GM23338 (cell line): Measurements from ENCODE around the gene ABHD12. TPM values are rescaled to one million over a fixed set of nuclear protein-coding genes. Genes with fewer than 3 reads are reported as not detected.

Experiments
- ATAC-seq: fragments of 200-7000 bp; cut with Tn5 transposase; 3 replicates; pipeline ENCODE4 v1.9.1; 2020
- DNase-seq: peaks from one replicate; pipeline ENCODE4 v3.0.0-alpha.2; 2015; ENCODE audit warnings: low spot score
- H2AFZ ChIP-seq: fragments of 200-600 bp; sonication (generic); 2 replicates; pipeline ENCODE4 v1.8.0; 2016; ENCODE audit warnings: antibody characterized with exemption, mild to moderate bottlenecking, moderate library complexity
- H3F3A ChIP-seq: fragments of 200-600 bp; sonication (generic); replicated peaks from 2 replicates; pipeline ENCODE4 v1.8.0; 2017; ENCODE audit warnings: antibody characterized with exemption, mixed run types, low read depth
- H3K27ac ChIP-seq: fragments of 200-600 bp; sonication (generic); 2 replicates; pipeline ENCODE4 v1.6.1; 2016; ENCODE audit warnings: low read depth
- H3K27me3 ChIP-seq: fragments of 200-600 bp; sonication (generic); 2 replicates; pipeline ENCODE4 v1.8.0; 2016; ENCODE audit warnings: mild to moderate bottlenecking, mixed run types, moderate library complexity; ENCODE audit not compliant: insufficient read depth
- H3K36me3 ChIP-seq: fragments of 200-600 bp; sonication (generic); 2 replicates; pipeline ENCODE4 v1.8.0; 2016; ENCODE audit warnings: mild to moderate bottlenecking; ENCODE audit not compliant: insufficient read depth
- H3K4me1 ChIP-seq: fragments of 200-600 bp; sonication (generic); 2 replicates; pipeline ENCODE4 v1.8.0; 2016; ENCODE audit warnings: mild to moderate bottlenecking, moderate library complexity; ENCODE audit not compliant: insufficient read depth
- H3K4me2 ChIP-seq: fragments of 200-600 bp; sonication (generic); 2 replicates; pipeline ENCODE4 v1.7.1; 2017; ENCODE audit warnings: mixed run types
- H3K4me3 ChIP-seq: fragments of 200-600 bp; sonication (generic); 2 replicates; pipeline ENCODE4 v1.6.1; 2016; ENCODE audit warnings: mixed run types
- H3K79me2 ChIP-seq: fragments of 200-600 bp; sonication (generic); replicated peaks from 2 replicates; pipeline ENCODE4 v1.8.0; 2017; ENCODE audit warnings: mild to moderate bottlenecking; ENCODE audit not compliant: insufficient read depth
- H3K9me2 ChIP-seq: fragments of 200-600 bp; sonication (generic); 2 replicates; pipeline ENCODE4 v1.8.0; 2017; ENCODE audit not compliant: insufficient read depth
- H4K20me1 ChIP-seq: fragments of 200-600 bp; sonication (generic); replicated peaks from 2 replicates; pipeline ENCODE4 v1.8.0; 2017; ENCODE audit warnings: mild to moderate bottlenecking; ENCODE audit not compliant: insufficient read depth
- H3K27ac Mint-ChIP-seq: 2 replicates; pipeline ENCODE4 v1.8.0; 2020; ENCODE audit warnings: inconsistent platforms, mild to moderate bottlenecking, moderate library complexity, mixed read lengths
- H3K27me3 Mint-ChIP-seq: 3 replicates; pipeline ENCODE4 v1.8.0; 2022; ENCODE audit warnings: low read depth, mild to moderate bottlenecking, moderate library complexity, mixed read lengths, inconsistent platforms; ENCODE audit not compliant: insufficient read depth, poor library complexity
- H3K36me3 Mint-ChIP-seq: 3 replicates; pipeline ENCODE4 v1.8.0; 2021; ENCODE audit warnings: low read depth, mild to moderate bottlenecking, inconsistent platforms, moderate library complexity, mixed read lengths
- H3K4me1 Mint-ChIP-seq: 3 replicates; pipeline ENCODE4 v1.8.0; 2020; ENCODE audit warnings: mild to moderate bottlenecking, inconsistent platforms, mixed read lengths
- H3K4me3 Mint-ChIP-seq: 3 replicates; pipeline ENCODE4 v1.8.0; 2021; ENCODE audit warnings: moderate library complexity, mild to moderate bottlenecking, inconsistent platforms, mixed read lengths
- H3K9me3 Mint-ChIP-seq: 3 replicates; pipeline ENCODE4 v1.8.0; 2020; ENCODE audit warnings: moderate library complexity, mild to moderate bottlenecking, inconsistent platforms, mixed read lengths
- CREB1 ChIP-seq: fragments of 250-450 bp; sonication (Bioruptor Pico); IDR thresholded peaks from 2 replicates; pipeline ENCODE4 v1.5.0; 2020; ENCODE audit warnings: low read depth, mild to moderate bottlenecking, moderate library complexity
- CTCF ChIP-seq, 2 experiments: fragments of 200-600 bp in 1 of 2; sonication (generic) in 1 of 2; conservative IDR thresholded peaks; 2 replicates each; pipeline versions ENCODE4 v1.5.1 to v1.6.1; 2016 to 2017; ENCODE audit warnings: antibody characterized with exemption in 2 of 2, low read depth in 2 of 2, mild to moderate bottlenecking in 2 of 2, moderate library complexity in 1 of 2
- EZH2 ChIP-seq: fragments of 200-600 bp; sonication (generic); IDR thresholded peaks from one replicate; pipeline ENCODE4 v1.8.0; 2017; ENCODE audit warnings: antibody characterized with exemption, mild to moderate bottlenecking, low read depth; ENCODE audit not compliant: unreplicated experiment
- EZH2phosphoT487 ChIP-seq: fragments of 200-600 bp; sonication (generic); IDR thresholded peaks from one replicate; pipeline ENCODE4 v1.8.1; 2018; ENCODE audit warnings: antibody characterized with exemption; ENCODE audit not compliant: unreplicated experiment
- JUNB ChIP-seq: IDR thresholded peaks from one replicate; pipeline ENCODE4 v1.6.1; 2016; ENCODE audit warnings: antibody characterized with exemption; ENCODE audit not compliant: unreplicated experiment
- NANOG ChIP-seq: IDR thresholded peaks from 2 replicates; pipeline ENCODE4 v1.6.1; 2016; ENCODE audit warnings: antibody characterized with exemption, borderline replicate concordance
- POLR2AphosphoS5 ChIP-seq: IDR thresholded peaks from 2 replicates; pipeline ENCODE4 v1.6.1; 2016; ENCODE audit warnings: antibody characterized with exemption, low read depth
- STAT1 ChIP-seq: IDR thresholded peaks from one replicate; pipeline ENCODE4 v1.6.1; 2016; ENCODE audit warnings: antibody characterized with exemption; ENCODE audit not compliant: unreplicated experiment
- ZNF114 ChIP-seq: fragments of 250-450 bp; sonication (Bioruptor Pico); IDR thresholded peaks from 2 replicates; pipeline ENCODE4 v1.5.0; 2020; ENCODE audit warnings: mild to moderate bottlenecking, moderate library complexity
- ZNF331 ChIP-seq: fragments of 250-450 bp; sonication (Bioruptor Pico); IDR thresholded peaks from 2 replicates; pipeline ENCODE4 v1.5.0; 2020; ENCODE audit warnings: low read depth, mild to moderate bottlenecking, moderate library complexity
- polyA plus RNA-seq: library from polyadenylated mRNA; unstranded; fragments of >200 nt; fragmentation: Nextera tagmentation; extraction: Ambion mirVana; gene quantifications from 2 replicates; pipeline ENCODE4 v1.2.1, GENCODE V29; 2016
- total RNA-seq: library from RNA; depleted of rRNA; stranded (reverse); fragments of >200 nt; shearing (Covaris generic); gene quantifications from 2 replicates; pipeline ENCODE4 v1.2.3, GENCODE V29; 2014
- TF ChIP-seq, protein P1 (sequence below): fragments of 250-450 bp; sonication (Bioruptor Pico); IDR thresholded peaks from 2 replicates; pipeline ENCODE4 v1.5.0; 2020; ENCODE audit warnings: mild to moderate bottlenecking, moderate library complexity
- TF ChIP-seq, protein P2 (sequence below): IDR thresholded peaks from 2 replicates; pipeline ENCODE4 v1.6.1; 2016; ENCODE audit warnings: antibody characterized with exemption
- TF ChIP-seq, protein P3 (sequence below): IDR thresholded peaks from one replicate; pipeline ENCODE4 v1.6.1; 2018; ENCODE audit warnings: antibody characterized with exemption; ENCODE audit not compliant: unreplicated experiment

ABHD12 gene
- total and polyA plus RNA-seq, 2 experiments from 2014 or later = 40.2 to 57.8 TPM

- TF ChIP-seq, protein P1, sequence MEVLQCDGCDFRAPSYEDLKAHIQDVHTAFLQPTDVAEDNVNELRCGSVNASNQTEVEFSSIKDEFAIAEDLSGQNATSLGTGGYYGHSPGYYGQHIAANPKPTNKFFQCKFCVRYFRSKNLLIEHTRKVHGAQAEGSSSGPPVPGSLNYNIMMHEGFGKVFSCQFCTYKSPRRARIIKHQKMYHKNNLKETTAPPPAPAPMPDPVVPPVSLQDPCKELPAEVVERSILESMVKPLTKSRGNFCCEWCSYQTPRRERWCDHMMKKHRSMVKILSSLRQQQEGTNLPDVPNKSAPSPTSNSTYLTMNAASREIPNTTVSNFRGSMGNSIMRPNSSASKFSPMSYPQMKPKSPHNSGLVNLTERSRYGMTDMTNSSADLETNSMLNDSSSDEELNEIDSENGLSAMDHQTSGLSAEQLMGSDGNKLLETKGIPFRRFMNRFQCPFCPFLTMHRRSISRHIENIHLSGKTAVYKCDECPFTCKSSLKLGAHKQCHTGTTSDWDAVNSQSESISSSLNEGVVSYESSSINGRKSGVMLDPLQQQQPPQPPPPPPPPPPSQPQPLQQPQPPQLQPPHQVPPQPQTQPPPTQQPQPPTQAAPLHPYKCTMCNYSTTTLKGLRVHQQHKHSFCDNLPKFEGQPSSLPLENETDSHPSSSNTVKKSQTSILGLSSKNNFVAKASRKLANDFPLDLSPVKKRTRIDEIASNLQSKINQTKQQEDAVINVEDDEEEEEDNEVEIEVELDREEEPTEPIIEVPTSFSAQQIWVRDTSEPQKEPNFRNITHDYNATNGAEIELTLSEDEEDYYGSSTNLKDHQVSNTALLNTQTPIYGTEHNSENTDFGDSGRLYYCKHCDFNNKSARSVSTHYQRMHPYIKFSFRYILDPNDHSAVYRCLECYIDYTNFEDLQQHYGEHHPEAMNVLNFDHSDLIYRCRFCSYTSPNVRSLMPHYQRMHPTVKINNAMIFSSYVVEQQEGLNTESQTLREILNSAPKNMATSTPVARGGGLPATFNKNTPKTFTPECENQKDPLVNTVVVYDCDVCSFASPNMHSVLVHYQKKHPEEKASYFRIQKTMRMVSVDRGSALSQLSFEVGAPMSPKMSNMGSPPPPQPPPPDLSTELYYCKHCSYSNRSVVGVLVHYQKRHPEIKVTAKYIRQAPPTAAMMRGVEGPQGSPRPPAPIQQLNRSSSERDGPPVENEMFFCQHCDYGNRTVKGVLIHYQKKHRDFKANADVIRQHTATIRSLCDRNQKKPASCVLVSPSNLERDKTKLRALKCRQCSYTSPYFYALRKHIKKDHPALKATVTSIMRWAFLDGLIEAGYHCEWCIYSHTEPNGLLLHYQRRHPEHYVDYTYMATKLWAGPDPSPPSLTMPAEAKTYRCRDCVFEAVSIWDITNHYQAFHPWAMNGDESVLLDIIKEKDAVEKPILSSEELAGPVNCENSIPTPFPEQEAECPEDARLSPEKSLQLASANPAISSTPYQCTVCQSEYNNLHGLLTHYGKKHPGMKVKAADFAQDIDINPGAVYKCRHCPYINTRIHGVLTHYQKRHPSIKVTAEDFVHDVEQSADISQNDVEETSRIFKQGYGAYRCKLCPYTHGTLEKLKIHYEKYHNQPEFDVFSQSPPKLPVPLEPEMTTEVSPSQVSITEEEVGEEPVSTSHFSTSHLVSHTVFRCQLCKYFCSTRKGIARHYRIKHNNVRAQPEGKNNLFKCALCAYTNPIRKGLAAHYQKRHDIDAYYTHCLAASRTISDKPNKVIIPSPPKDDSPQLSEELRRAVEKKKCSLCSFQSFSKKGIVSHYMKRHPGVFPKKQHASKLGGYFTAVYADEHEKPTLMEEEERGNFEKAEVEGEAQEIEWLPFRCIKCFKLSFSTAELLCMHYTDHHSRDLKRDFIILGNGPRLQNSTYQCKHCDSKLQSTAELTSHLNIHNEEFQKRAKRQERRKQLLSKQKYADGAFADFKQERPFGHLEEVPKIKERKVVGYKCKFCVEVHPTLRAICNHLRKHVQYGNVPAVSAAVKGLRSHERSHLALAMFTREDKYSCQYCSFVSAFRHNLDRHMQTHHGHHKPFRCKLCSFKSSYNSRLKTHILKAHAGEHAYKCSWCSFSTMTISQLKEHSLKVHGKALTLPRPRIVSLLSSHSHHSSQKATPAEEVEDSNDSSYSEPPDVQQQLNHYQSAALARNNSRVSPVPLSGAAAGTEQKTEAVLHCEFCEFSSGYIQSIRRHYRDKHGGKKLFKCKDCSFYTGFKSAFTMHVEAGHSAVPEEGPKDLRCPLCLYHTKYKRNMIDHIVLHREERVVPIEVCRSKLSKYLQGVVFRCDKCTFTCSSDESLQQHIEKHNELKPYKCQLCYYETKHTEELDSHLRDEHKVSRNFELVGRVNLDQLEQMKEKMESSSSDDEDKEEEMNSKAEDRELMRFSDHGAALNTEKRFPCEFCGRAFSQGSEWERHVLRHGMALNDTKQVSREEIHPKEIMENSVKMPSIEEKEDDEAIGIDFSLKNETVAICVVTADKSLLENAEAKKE (CRISPR knock-in tag) = no peak
- TF ChIP-seq CREB1 (CRISPR knock-in tag) (no peak), ZNF114 (CRISPR knock-in tag) (no peak), ZNF331 (no peak), EZH2 (no peak), EZH2phosphoT487 (no peak), STAT1 (no peak), JUNB (no peak), NANOG (no peak), POLR2AphosphoS5 (no peak), CTCF (conservative IDR thresholded peaks at IDR 0.05; ENCODE audit: low read depth in 2 of 2) (no peak)
- TF ChIP-seq, protein P2, sequence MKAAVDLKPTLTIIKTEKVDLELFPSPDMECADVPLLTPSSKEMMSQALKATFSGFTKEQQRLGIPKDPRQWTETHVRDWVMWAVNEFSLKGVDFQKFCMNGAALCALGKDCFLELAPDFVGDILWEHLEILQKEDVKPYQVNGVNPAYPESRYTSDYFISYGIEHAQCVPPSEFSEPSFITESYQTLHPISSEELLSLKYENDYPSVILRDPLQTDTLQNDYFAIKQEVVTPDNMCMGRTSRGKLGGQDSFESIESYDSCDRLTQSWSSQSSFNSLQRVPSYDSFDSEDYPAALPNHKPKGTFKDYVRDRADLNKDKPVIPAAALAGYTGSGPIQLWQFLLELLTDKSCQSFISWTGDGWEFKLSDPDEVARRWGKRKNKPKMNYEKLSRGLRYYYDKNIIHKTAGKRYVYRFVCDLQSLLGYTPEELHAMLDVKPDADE = no peak
- TF ChIP-seq, protein P3, sequence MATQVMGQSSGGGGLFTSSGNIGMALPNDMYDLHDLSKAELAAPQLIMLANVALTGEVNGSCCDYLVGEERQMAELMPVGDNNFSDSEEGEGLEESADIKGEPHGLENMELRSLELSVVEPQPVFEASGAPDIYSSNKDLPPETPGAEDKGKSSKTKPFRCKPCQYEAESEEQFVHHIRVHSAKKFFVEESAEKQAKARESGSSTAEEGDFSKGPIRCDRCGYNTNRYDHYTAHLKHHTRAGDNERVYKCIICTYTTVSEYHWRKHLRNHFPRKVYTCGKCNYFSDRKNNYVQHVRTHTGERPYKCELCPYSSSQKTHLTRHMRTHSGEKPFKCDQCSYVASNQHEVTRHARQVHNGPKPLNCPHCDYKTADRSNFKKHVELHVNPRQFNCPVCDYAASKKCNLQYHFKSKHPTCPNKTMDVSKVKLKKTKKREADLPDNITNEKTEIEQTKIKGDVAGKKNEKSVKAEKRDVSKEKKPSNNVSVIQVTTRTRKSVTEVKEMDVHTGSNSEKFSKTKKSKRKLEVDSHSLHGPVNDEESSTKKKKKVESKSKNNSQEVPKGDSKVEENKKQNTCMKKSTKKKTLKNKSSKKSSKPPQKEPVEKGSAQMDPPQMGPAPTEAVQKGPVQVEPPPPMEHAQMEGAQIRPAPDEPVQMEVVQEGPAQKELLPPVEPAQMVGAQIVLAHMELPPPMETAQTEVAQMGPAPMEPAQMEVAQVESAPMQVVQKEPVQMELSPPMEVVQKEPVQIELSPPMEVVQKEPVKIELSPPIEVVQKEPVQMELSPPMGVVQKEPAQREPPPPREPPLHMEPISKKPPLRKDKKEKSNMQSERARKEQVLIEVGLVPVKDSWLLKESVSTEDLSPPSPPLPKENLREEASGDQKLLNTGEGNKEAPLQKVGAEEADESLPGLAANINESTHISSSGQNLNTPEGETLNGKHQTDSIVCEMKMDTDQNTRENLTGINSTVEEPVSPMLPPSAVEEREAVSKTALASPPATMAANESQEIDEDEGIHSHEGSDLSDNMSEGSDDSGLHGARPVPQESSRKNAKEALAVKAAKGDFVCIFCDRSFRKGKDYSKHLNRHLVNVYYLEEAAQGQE = no peak
- no peak for DNase-seq
- H3K4me1 ChIP-seq = peaks cover 11% of the 10 kb centered on the region
- peaks cover 8% of the 10 kb centered on the region for H3F3A ChIP-seq
- Mint-ChIP-seq H3K4me3 (peak overlapping the region; percentile 95), H3K36me3 (peaks cover 32% of the 10 kb centered on the region), H3K27me3 (peaks cover 19% of the 10 kb centered on the region), H3K4me1 (peaks cover 15% of the 10 kb centered on the region), H3K9me3 (peaks cover 11% of the 10 kb centered on the region; the same call in 2 of the 3 replicates), H3K27ac (peak overlapping the region; percentile 9)
- H3K9me2 ChIP-seq = peaks cover 7% of the 10 kb centered on the region; the same call in 1 of the 2 replicates
- H2AFZ ChIP-seq = no peak overlapping the region
- no peaks in the 10 kb centered on the region for H3K27me3 ChIP-seq
- H3K36me3 ChIP-seq = peaks cover 16% of the 10 kb centered on the region; the same call in 1 of the 2 replicates
- H3K27ac ChIP-seq = peak overlapping the region; percentile 85
- peaks cover 62% of the 10 kb centered on the region for H3K79me2 ChIP-seq
- H3K4me3 ChIP-seq = peak overlapping the region; percentile 95
- peak overlapping the region; percentile 97 for H3K4me2 ChIP-seq
- ATAC-seq = no peak
- H4K20me1 ChIP-seq = peaks cover 32% of the 10 kb centered on the region
These were observed 18.3 kb upstream of the ABHD12 start for GRCh38 chr20:25408890-25409289.
